HG02678 (cell line): ENCODE measurements around the gene VPS52.

Experiments used
- ATAC-seq: cut with Tn5 transposase; IDR thresholded peaks from one replicate; pipeline ENCODE4 v1.9.1; 2021; ENCODE audit warnings: mild to moderate bottlenecking, moderate library complexity; ENCODE audit not compliant: unreplicated experiment

The VPS52 gene

GRCh38 chr6:33271468-33272274, at the start of gene VPS52, which contains the start of gene RPS18:
TSS of gene VPS52 (minus strand) at chr6:33271876. CDS start at chr6:33271675, 201 bp downstream.
TSS of gene RPS18 (plus strand) at chr6:33272075. CDS start at chr6:33272120, 45 bp downstream.
- peak; percentile 87 for ATAC-seq

- ATAC-seq = no peak
Measured at GRCh38 chr6:33321227-33321626, 49.6 kb upstream of the VPS52 start.

GRCh38 chr6:33320315-33321181, 48.9 kb upstream of the VPS52 start:
- no peak for ATAC-seq

GRCh38 chr6:33319939-33320314, 48.3 kb upstream of the VPS52 start:
- no peak for ATAC-seq

GRCh38 chr6:33318426-33319073, 46.9 kb upstream of the VPS52 start:
- ATAC-seq = no peak

GRCh38 chr6:33317669-33318425, 46.2 kb upstream of the VPS52 start, which contains the start of gene ZBTB22:
TSS of gene ZBTB22 (minus strand) at chr6:33317744. CDS start at chr6:33316916, 828 bp downstream.
- ATAC-seq = peak; percentile 57

GRCh38 chr6:33317419-33317668, 45.7 kb upstream of the VPS52 start:
- no peak for ATAC-seq

- ATAC-seq = no peak
Measured at GRCh38 chr6:33316603-33317418, 45.1 kb upstream of the VPS52 start.

GRCh38 chr6:33315793-33316602, 44.3 kb upstream of the VPS52 start:
- no peak for ATAC-seq

GRCh38 chr6:33314943-33315792, 43.5 kb upstream of the VPS52 start:
- ATAC-seq = no peak

GRCh38 chr6:33314515-33314942, 42.9 kb upstream of the VPS52 start:
- ATAC-seq = no peak

GRCh38 chr6:33313709-33314514, 42.2 kb upstream of the VPS52 start, which contains the start of gene TAPBP:
TSS of gene TAPBP (minus strand) at chr6:33314078. CDS start at chr6:33314041, 37 bp downstream.
- no peak for ATAC-seq

- ATAC-seq = no peak
Measured at GRCh38 chr6:33313105-33313708, 41.5 kb upstream of the VPS52 start.

- ATAC-seq = peak; percentile 38
Measured at GRCh38 chr6:33312361-33313104, 40.9 kb upstream of the VPS52 start.

- no peak for ATAC-seq
Measured at GRCh38 chr6:33306356-33306755, 34.7 kb upstream of the VPS52 start.

GRCh38 chr6:33305052-33305451, 33.4 kb upstream of the VPS52 start:
- ATAC-seq = no peak
